Measurements from ENCODE around the gene UQCRC1.

- TF ChIP-seq, protein P1, sequence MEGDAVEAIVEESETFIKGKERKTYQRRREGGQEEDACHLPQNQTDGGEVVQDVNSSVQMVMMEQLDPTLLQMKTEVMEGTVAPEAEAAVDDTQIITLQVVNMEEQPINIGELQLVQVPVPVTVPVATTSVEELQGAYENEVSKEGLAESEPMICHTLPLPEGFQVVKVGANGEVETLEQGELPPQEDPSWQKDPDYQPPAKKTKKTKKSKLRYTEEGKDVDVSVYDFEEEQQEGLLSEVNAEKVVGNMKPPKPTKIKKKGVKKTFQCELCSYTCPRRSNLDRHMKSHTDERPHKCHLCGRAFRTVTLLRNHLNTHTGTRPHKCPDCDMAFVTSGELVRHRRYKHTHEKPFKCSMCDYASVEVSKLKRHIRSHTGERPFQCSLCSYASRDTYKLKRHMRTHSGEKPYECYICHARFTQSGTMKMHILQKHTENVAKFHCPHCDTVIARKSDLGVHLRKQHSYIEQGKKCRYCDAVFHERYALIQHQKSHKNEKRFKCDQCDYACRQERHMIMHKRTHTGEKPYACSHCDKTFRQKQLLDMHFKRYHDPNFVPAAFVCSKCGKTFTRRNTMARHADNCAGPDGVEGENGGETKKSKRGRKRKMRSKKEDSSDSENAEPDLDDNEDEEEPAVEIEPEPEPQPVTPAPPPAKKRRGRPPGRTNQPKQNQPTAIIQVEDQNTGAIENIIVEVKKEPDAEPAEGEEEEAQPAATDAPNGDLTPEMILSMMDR (IDR thresholded peaks at IDR 0.05; ENCODE audit: low read depth, low read length, poor library complexity, severe bottlenecking) = no peak
- TF ChIP-seq EZH2phosphoT487 (IDR thresholded peaks at IDR 0.05; ENCODE audit: borderline replicate concordance, low read length) = no peak
Measured at GRCh38 chr3:48573973-48574585, 35.4 kb downstream of the UQCRC1 start.
